MV-4-11 (cell line): ENCODE results near the gene NGEF.
A peak's percentile ranks its signal among the peaks of the same experiment; 100 is the strongest.

Experiments
- DNase-seq: peaks from one replicate; lab custom pipeline; 2025; lab: John Stamatoyannopoulos, UW

Gene NGEF

GRCh38 chr2:233042549-233042948 is 29.5 kb upstream of the NGEF start:
- DNase-seq, result no peak

GRCh38 chr2:233041722-233042323 is 28.8 kb upstream of the NGEF start:
- DNase-seq, result peak; percentile 52

- no peak for DNase-seq
Observed at GRCh38 chr2:233040571-233040970, 27.5 kb upstream of the NGEF start.

GRCh38 chr2:233039846-233040530 is 26.9 kb upstream of the NGEF start:
- DNase-seq, result no peak

- no peak for DNase-seq
Observed at GRCh38 chr2:233039212-233039845, 26.3 kb upstream of the NGEF start.

GRCh38 chr2:233037078-233037477 is 24.0 kb upstream of the NGEF start:
- no peak for DNase-seq

- no peak for DNase-seq
Observed at GRCh38 chr2:233036162-233036838, 23.2 kb upstream of the NGEF start.

GRCh38 chr2:233035426-233036161 is 22.5 kb upstream of the NGEF start:
- DNase-seq, result no peak

GRCh38 chr2:233034091-233034882 is 21.2 kb upstream of the NGEF start:
- no peak for DNase-seq

GRCh38 chr2:233033672-233034071 is 20.6 kb upstream of the NGEF start:
- DNase-seq, result no peak

- DNase-seq, result no peak
Observed at GRCh38 chr2:233032551-233033320, 19.7 kb upstream of the NGEF start, which contains the start of gene NEU2. TSS of gene NEU2 (plus strand) at chr2:233032672. CDS start at chr2:233032672, 0 bp downstream.

- no peak for DNase-seq
Observed at GRCh38 chr2:233031556-233032500, 18.8 kb upstream of the NGEF start.

GRCh38 chr2:233029321-233029720 is 16.3 kb upstream of the NGEF start:
- no peak for DNase-seq

GRCh38 chr2:233026198-233026813 is 13.2 kb upstream of the NGEF start:
- DNase-seq, result no peak

- no peak for DNase-seq
Observed at GRCh38 chr2:233025706-233026105, 12.7 kb upstream of the NGEF start.

GRCh38 chr2:233023761-233024410 is 10.8 kb upstream of the NGEF start:
- no peak for DNase-seq

GRCh38 chr2:233023007-233023760 is 10.1 kb upstream of the NGEF start:
- no peak for DNase-seq

- DNase-seq, result no peak
Observed at GRCh38 chr2:233022561-233022960, 9.5 kb upstream of the NGEF start.
